ENCODE results near the gene CTRL. TPM values are rescaled to one million over a fixed set of nuclear protein-coding genes. Genes with fewer than 3 reads are reported as not detected.

The CTRL gene
- total RNA-seq (1 to 10 TPM in 4 of 9 donors, under 1 TPM in 4, not detected in 1; 0.26 to 2.2 (median 1.0) TPM), polyA plus RNA-seq (1 to 10 TPM in 2 of 3 donors, under 1 TPM in 1; 0.09 to 4.6 (median 3.2) TPM)
- long read RNA-seq, donor 1, partial matches to known transcripts, result 0 of 2 reads
- long read RNA-seq, donor 1, other reads (novel, unspliced or antisense), result 0 of 2 reads
- long read RNA-seq, donor 2, partial matches to known transcripts, result 0 of 2 reads
- long read RNA-seq, donor 2, other reads (novel, unspliced or antisense), result 0 of 2 reads
- long read RNA-seq, donor 3, result 0 reads
- long read RNA-seq, donor 4, result 0 reads
- long read RNA-seq, donor 5, partial matches to known transcripts, result 0 of 1 reads
- long read RNA-seq, donor 5, other reads (novel, unspliced or antisense), result 1 of 1 reads
- long read RNA-seq, donor 6, partial matches to known transcripts, result 1 of 1 reads
- long read RNA-seq, donor 6, other reads (novel, unspliced or antisense), result 0 of 1 reads
- long read RNA-seq, donor 7, result 0 reads
- long read RNA-seq, donor 8, result 0 reads
- long read RNA-seq, donor 9, result 0 reads
- long read RNA-seq, donor 10, result 0 reads

DNA sequence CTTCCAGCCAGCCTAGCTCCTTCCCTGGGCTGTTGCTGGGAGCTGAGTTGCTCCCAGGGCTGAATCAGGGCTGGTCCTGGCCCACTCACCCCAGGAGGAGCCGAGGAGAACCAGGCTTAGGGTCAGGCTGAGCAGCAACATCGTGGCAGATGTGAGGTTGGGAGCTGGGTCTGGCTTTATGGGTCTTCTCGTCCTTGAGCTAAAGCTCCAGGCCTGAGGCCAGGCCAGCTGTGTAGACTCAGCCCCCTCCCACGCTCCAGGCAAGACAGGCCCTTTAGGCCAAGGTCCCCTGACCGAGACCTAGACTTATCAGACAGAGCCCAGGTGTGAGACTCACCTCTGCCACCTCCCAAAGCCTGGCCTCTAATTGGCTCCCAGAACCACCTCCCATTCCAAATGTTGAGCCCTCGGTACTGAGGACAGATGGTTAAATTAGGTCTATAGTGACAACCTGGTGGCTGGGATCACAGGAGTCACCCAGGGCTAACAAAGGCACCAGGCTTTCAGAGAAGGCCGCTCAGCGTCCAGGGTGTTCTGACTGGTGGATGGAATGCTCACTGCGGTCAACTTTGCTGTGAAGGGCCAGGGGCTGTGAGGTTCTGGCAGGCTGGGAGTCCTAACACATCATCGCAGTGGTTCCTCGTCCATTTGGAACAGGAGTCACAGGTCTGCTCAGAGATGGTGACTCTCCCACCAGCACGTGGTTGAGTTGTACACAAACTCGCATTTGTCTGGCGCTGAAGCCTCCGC is at the start of gene CTRL:
TSS of gene CTRL (minus strand) at position 151 of the 750 bp plus-strand sequence. CDS start at position 141, 10 bp downstream.
- no peaks in the 10 kb centered on the region for H3K9me3 ChIP-seq (replicated peaks in 1 of 3)
- H3K27me3 ChIP-seq, result no peaks in the 10 kb centered on the region
- no peak within 1 kb of the TSS for H3K4me3 ChIP-seq
- peaks cover 8 to 11% of the 10 kb centered on the region in 2 donors for H3K4me1 ChIP-seq (replicated peaks in 1 of 2)
- no peak for DNase-seq
- H3K27ac ChIP-seq, result no peak within 1 kb of the TSS
- intact Hi-C loops (cut with DNase I), result no loop called here
- TF ChIP-seq POLR2A (IDR thresholded peaks at IDR 0.05), result no peak
- TF ChIP-seq, protein P1, sequence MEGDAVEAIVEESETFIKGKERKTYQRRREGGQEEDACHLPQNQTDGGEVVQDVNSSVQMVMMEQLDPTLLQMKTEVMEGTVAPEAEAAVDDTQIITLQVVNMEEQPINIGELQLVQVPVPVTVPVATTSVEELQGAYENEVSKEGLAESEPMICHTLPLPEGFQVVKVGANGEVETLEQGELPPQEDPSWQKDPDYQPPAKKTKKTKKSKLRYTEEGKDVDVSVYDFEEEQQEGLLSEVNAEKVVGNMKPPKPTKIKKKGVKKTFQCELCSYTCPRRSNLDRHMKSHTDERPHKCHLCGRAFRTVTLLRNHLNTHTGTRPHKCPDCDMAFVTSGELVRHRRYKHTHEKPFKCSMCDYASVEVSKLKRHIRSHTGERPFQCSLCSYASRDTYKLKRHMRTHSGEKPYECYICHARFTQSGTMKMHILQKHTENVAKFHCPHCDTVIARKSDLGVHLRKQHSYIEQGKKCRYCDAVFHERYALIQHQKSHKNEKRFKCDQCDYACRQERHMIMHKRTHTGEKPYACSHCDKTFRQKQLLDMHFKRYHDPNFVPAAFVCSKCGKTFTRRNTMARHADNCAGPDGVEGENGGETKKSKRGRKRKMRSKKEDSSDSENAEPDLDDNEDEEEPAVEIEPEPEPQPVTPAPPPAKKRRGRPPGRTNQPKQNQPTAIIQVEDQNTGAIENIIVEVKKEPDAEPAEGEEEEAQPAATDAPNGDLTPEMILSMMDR (IDR thresholded peaks at IDR 0.05), result no peak
- WGBS, 4 donors, result 60 to 81% (median 77%) methylated on average over 2 to 15 of the region's 15 CpGs
- H3K36me3 ChIP-seq (replicated peaks in 1 of 2), result peaks cover 0 to 24% of the 10 kb centered on the region in 2 donors

DNA sequence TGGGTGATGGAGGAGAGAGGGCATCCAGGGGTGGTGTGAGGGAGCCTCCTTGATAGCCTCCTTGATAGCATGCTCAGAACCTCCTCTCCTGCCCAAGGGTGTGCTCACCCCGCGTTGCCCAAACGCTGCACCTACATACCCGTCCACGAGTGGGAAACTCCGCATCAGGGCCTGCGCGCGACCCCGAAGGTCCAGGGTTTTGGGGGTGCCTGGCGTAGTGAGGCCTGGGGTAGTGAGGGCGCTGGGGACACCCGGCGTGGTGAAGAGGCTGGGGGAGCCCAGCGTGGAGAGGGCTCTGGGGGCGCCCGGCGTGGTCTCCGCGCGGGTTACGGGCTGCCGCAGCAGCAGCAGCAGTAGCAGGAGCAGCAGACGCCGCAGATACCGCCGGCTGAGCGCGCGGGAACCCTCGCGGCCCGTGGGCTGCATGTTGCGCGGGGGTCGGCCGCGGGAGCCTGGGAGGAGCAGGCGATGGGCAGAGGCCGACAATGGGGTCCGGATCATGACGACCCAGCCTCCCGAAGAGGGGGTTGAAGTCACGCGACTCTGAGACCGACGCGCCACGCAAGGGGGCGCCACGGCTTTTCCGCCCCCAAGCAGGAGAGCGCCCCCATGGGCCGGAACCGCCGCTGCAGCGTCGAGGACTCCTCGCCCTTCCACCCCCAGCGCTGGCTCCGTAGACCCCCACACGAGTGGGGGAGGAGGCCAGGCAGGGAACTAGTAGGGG is 48.5 kb upstream of the CTRL start, which contains the start of gene DPEP3:
TSS of gene DPEP3 (minus strand) at position 545 of the 724 bp plus-strand sequence. CDS start at position 426, 119 bp downstream.
- H3K4me3 ChIP-seq, result no peak within 1 kb of the TSS
- DNase-seq, result no peak
- H3K9me3 ChIP-seq (replicated peaks in 1 of 3), result no peaks in the 10 kb centered on the region
- no peaks in the 10 kb centered on the region for H3K36me3 ChIP-seq (replicated peaks in 1 of 2)
- no peaks in the 10 kb centered on the region for H3K27me3 ChIP-seq
- H3K4me1 ChIP-seq (replicated peaks in 1 of 2), result peaks cover 0 to 15% of the 10 kb centered on the region in 2 donors
- TF ChIP-seq, protein P1 (IDR thresholded peaks at IDR 0.05), result no peak
- TF ChIP-seq POLR2A (IDR thresholded peaks at IDR 0.05), result no peak
- no peak within 1 kb of the TSS for H3K27ac ChIP-seq
- WGBS, 4 donors, result 66 to 94% (median 78%) methylated on average over 28 to 62 of the region's 62 CpGs
- intact Hi-C loops (cut with DNase I), result loop anchor here (5.0 to 10.0 kb wide), 2 partner anchors 245 to 483 kb away; no protein-coding TSS in a partner anchor

DNA sequence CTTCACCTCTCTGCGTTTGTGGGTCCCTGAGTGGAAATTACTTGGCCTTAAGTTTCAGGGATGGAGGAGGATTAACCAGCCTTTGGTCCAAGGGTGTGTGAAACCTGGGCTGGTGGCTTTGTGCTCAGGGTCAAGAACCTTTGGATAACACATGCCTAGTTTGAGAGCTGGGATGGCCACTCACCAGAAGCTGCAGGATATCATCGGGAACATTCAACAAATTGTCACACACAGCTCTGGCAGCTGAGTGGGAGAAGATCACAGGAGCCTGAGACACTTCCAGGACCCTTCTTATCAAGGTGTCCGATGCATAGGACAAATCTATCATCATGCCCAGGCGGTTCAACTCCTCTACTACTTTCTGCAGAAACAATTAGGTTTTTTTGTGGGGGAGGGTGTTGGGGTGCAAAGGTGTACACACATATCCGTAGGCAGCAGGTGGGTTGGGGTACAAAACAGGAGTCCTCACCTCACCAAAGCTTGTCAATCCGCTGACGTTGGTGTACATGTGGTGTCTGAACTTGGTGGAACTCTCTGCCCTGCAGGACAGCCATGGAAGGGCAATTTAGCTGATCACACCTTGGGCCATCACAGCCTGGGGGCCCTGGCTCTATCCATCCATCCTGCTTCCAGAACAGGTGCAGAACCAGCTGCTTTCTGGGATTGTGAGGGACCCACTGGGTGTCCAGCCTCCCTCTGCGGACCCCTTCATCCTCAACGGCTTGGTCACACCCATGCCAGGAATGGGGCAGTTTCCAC is 46.0 kb upstream of the CTRL start:
- no peaks in the 10 kb centered on the region for H3K4me1 ChIP-seq (replicated peaks in 1 of 2)
- WGBS, 4 donors, result 77 to 96% (median 90%) methylated on average over 7 to 9 of the region's 9 CpGs
- intact Hi-C loops (cut with DNase I), result no loop called here
- H3K36me3 ChIP-seq (replicated peaks in 1 of 2), result no peaks in the 10 kb centered on the region
- no peak for DNase-seq
- no peaks in the 10 kb centered on the region for H3K9me3 ChIP-seq (replicated peaks in 1 of 3)
- H3K27ac ChIP-seq, result no peak overlapping the region
- H3K27me3 ChIP-seq, result no peaks in the 10 kb centered on the region
- no peak for TF ChIP-seq POLR2A (IDR thresholded peaks at IDR 0.05)
- TF ChIP-seq, protein P1 (IDR thresholded peaks at IDR 0.05), result no peak
- H3K4me3 ChIP-seq, result no peak overlapping the region

All from adrenal gland (tissue), 19 donors.